ENCODE results near the gene LAMC2. TPM values are rescaled to one million over a fixed set of nuclear protein-coding genes. Genes with fewer than 3 reads are reported as not detected.

LAMC2 gene
- total and polyA plus RNA-seq, 10 of the 15 experiments (the other 5 are each of a cell fraction or from before 2014, with no cell fraction given): 0.27 to 1.5 (median 0.92) TPM

DNA sequence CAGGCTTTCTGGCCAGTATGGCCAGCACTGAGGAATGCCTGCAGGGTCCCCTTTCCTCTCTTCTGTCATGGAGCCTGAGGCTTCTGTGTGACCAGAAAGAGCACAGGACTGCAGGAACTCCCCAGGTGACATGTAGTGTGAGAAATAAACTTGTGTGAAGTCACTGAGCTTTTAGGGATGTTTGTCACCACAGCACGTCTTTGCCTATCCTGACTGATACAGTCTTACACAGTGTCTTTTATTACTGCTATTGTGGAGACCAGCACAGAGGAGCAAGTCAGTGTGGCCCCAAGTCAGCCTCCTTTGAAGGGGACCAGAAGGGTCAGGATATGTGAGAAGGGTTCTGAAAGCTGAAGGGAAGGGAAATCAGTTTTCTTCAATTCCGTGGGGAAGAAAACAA is 102.5 kb downstream of the LAMC2 start (continued):
- TF ChIP-seq, protein P1, sequence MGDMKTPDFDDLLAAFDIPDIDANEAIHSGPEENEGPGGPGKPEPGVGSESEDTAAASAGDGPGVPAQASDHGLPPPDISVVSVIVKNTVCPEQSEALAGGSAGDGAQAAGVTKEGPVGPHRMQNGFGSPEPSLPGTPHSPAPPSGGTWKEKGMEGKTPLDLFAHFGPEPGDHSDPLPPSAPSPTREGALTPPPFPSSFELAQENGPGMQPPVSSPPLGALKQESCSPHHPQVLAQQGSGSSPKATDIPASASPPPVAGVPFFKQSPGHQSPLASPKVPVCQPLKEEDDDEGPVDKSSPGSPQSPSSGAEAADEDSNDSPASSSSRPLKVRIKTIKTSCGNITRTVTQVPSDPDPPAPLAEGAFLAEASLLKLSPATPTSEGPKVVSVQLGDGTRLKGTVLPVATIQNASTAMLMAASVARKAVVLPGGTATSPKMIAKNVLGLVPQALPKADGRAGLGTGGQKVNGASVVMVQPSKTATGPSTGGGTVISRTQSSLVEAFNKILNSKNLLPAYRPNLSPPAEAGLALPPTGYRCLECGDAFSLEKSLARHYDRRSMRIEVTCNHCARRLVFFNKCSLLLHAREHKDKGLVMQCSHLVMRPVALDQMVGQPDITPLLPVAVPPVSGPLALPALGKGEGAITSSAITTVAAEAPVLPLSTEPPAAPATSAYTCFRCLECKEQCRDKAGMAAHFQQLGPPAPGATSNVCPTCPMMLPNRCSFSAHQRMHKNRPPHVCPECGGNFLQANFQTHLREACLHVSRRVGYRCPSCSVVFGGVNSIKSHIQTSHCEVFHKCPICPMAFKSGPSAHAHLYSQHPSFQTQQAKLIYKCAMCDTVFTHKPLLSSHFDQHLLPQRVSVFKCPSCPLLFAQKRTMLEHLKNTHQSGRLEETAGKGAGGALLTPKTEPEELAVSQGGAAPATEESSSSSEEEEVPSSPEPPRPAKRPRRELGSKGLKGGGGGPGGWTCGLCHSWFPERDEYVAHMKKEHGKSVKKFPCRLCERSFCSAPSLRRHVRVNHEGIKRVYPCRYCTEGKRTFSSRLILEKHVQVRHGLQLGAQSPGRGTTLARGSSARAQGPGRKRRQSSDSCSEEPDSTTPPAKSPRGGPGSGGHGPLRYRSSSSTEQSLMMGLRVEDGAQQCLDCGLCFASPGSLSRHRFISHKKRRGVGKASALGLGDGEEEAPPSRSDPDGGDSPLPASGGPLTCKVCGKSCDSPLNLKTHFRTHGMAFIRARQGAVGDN (IDR thresholded peaks at IDR 0.05): no peak
- TF ChIP-seq, protein P2, sequence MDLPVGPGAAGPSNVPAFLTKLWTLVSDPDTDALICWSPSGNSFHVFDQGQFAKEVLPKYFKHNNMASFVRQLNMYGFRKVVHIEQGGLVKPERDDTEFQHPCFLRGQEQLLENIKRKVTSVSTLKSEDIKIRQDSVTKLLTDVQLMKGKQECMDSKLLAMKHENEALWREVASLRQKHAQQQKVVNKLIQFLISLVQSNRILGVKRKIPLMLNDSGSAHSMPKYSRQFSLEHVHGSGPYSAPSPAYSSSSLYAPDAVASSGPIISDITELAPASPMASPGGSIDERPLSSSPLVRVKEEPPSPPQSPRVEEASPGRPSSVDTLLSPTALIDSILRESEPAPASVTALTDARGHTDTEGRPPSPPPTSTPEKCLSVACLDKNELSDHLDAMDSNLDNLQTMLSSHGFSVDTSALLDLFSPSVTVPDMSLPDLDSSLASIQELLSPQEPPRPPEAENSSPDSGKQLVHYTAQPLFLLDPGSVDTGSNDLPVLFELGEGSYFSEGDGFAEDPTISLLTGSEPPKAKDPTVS (IDR thresholded peaks at IDR 0.05; ENCODE audit: low read depth, low read length): no peak
- TF ChIP-seq, protein P3, sequence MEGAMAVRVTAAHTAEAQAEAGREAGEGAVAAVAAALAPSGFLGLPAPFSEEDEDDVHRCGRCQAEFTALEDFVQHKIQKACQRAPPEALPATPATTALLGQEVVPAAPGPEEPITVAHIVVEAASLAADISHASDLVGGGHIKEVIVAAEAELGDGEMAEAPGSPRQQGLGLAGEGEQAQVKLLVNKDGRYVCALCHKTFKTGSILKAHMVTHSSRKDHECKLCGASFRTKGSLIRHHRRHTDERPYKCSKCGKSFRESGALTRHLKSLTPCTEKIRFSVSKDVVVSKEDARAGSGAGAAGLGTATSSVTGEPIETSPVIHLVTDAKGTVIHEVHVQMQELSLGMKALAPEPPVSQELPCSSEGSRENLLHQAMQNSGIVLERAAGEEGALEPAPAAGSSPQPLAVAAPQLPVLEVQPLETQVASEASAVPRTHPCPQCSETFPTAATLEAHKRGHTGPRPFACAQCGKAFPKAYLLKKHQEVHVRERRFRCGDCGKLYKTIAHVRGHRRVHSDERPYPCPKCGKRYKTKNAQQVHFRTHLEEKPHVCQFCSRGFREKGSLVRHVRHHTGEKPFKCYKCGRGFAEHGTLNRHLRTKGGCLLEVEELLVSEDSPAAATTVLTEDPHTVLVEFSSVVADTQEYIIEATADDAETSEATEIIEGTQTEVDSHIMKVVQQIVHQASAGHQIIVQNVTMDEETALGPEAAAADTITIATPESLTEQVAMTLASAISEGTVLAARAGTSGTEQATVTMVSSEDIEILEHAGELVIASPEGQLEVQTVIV (IDR thresholded peaks at IDR 0.05; ENCODE audit: borderline replicate concordance, partially characterized antibody): no peak
- TF ChIP-seq NR2C2 (IDR thresholded peaks at IDR 0.05; ENCODE audit: borderline replicate concordance, control insufficient read depth, insufficient read length, low read depth) (no peak), KDM1A (IDR thresholded peaks at IDR 0.05; ENCODE audit: borderline replicate concordance) (no peak), BHLHE40 (IDR thresholded peaks at IDR 0.05; ENCODE audit: borderline replicate concordance in 1 of 2, low read depth in 2 of 2, low read length in 1 of 2) (no peak), NFIC (IDR thresholded peaks at IDR 0.05; ENCODE audit: low read depth, low read length) (no peak), CEBPB (IDR thresholded peaks at IDR 0.05; ENCODE audit: borderline replicate concordance in 1 of 2, low read depth in 2 of 2, low read length in 2 of 2) (no peak), CHD1 (IDR thresholded peaks at IDR 0.05; ENCODE audit: low read depth, low read length) (no peak)
